ENCODE measurements around the gene FBXO41. TPM values are rescaled to one million over a fixed set of nuclear protein-coding genes. Genes with fewer than 3 reads are reported as not detected.

Gene FBXO41
- polyA plus RNA-seq, 1 donor from 2014 or later = 6.0 TPM

DNA sequence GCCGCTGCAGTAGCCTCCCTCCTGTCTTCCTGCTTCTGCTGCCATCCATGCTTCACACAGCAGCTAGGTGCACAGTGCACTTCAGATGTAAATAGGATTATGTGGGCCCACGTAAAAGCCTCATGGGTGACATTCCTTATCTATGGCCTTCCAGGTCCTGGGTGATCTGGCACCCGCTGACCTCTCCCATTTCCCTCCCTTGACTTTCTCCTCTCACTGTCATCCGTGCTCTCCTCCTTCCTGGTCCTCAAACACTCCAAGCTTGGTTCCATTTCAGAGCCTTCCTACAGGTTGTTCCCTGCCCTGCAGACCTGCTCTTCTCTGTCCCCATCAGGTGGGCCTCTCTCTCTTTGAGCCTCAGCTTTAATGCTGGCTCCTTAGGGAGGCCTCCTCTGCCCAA is 74.3 kb downstream of the FBXO41 start:
- Histone ChIP-seq H3K27me3 (ENCODE audit: insufficient read depth, low read depth, low read length) (peaks cover 7% of the 10 kb centered on the region), H3F3A (ENCODE audit: insufficient read depth, low read length, poor library complexity, severe bottlenecking) (no peaks in the 10 kb centered on the region), H3K9me3 (ENCODE audit: low read length) (no peaks in the 10 kb centered on the region), H4K20me1 (ENCODE audit: insufficient read depth) (no peaks in the 10 kb centered on the region), H2AFZ (ENCODE audit: low read depth, low read length) (no peak overlapping the region), H3K9ac (ENCODE audit: low read length) (no peak overlapping the region), H3K36me3 (ENCODE audit: insufficient read depth, low read length) (no peaks in the 10 kb centered on the region), H3K4me2 (ENCODE audit: low read length) (no peak overlapping the region), H3K79me2 (replicated peaks; ENCODE audit: insufficient read depth, low read length) (no peaks in the 10 kb centered on the region), H3K27ac (ENCODE audit: low read length) (no peak overlapping the region), H3K4me3 (ENCODE audit: low read length) (no peak overlapping the region), H3K9me2 (ENCODE audit: insufficient read depth, low read length) (no peaks in the 10 kb centered on the region)
- TF ChIP-seq EZH2 (IDR thresholded peaks at IDR 0.05; ENCODE audit: borderline replicate concordance, insufficient read depth, low read length, poor library complexity, severe bottlenecking) (no peak), SMC3 (conservative IDR thresholded peaks at IDR 0.05; ENCODE audit: poor library complexity) (no peak), POLR2AphosphoS5 (IDR thresholded peaks at IDR 0.05) (no peak), MXI1 (conservative IDR thresholded peaks at IDR 0.05; ENCODE audit: poor library complexity, severe bottlenecking) (no peak), RAD21 (conservative IDR thresholded peaks at IDR 0.05) (no peak), REST (IDR thresholded peaks at IDR 0.05; ENCODE audit: borderline replicate concordance) (no peak), TAF1 (IDR thresholded peaks at IDR 0.05; ENCODE audit: low read depth) (no peak)

- Histone ChIP-seq H2AFZ (ENCODE audit: low read depth, low read length) (no peak overlapping the region), H3K9me2 (ENCODE audit: insufficient read depth, low read length) (no peaks in the 10 kb centered on the region), H3K9ac (ENCODE audit: low read length) (no peak overlapping the region), H4K20me1 (ENCODE audit: insufficient read depth) (no peaks in the 10 kb centered on the region), H3K79me2 (replicated peaks; ENCODE audit: insufficient read depth, low read length) (no peaks in the 10 kb centered on the region), H3K4me3 (ENCODE audit: low read length) (no peak overlapping the region), H3F3A (ENCODE audit: insufficient read depth, low read length, poor library complexity, severe bottlenecking) (no peaks in the 10 kb centered on the region), H3K27ac (ENCODE audit: low read length) (no peak overlapping the region), H3K36me3 (ENCODE audit: insufficient read depth, low read length) (no peaks in the 10 kb centered on the region), H3K27me3 (ENCODE audit: insufficient read depth, low read depth, low read length) (peaks cover 23% of the 10 kb centered on the region), H3K4me2 (ENCODE audit: low read length) (no peak overlapping the region), H3K9me3 (ENCODE audit: low read length) (no peaks in the 10 kb centered on the region)
- TF ChIP-seq TAF1 (IDR thresholded peaks at IDR 0.05; ENCODE audit: low read depth) (no peak), SMC3 (conservative IDR thresholded peaks at IDR 0.05; ENCODE audit: poor library complexity) (no peak), POLR2AphosphoS5 (IDR thresholded peaks at IDR 0.05) (no peak), EZH2 (IDR thresholded peaks at IDR 0.05; ENCODE audit: borderline replicate concordance, insufficient read depth, low read length, poor library complexity, severe bottlenecking) (no peak), CTCF (IDR thresholded peaks at IDR 0.05; ENCODE audit: poor library complexity, severe bottlenecking) (no peak), EP300 (conservative IDR thresholded peaks at IDR 0.05; ENCODE audit: poor library complexity, severe bottlenecking) (no peak), REST (IDR thresholded peaks at IDR 0.05; ENCODE audit: borderline replicate concordance) (no peak), MXI1 (conservative IDR thresholded peaks at IDR 0.05; ENCODE audit: poor library complexity, severe bottlenecking) (no peak), RAD21 (conservative IDR thresholded peaks at IDR 0.05) (no peak)
Observed at GRCh38 chr2:73208258-73208657, 76.0 kb downstream of the FBXO41 start.

Data from neural cell (in vitro differentiated cells).